ENCODE data around the gene COG6. TPM values are rescaled to one million over a fixed set of nuclear protein-coding genes. Genes with fewer than 3 reads are reported as not detected.
A peak's percentile ranks its signal among the peaks of the same experiment; 100 is the strongest.

COG6 gene
- total and polyA plus RNA-seq, 2 donors (not counting 1 experiment from before 2014, with no cell fraction given), result 28.9 to 44.8 TPM

- H3K36me3 ChIP-seq (ENCODE audit: control insufficient read depth, insufficient read depth, low read length), result no peaks in the 10 kb centered on the region
- no peaks in the 10 kb centered on the region for H3K9me3 ChIP-seq (ENCODE audit: control insufficient read depth, insufficient read depth, low read depth, low read length)
- H3K9ac ChIP-seq (ENCODE audit: insufficient read depth, low read length), result no peak overlapping the region
- no peaks in the 10 kb centered on the region for H4K20me1 ChIP-seq (ENCODE audit: control insufficient read depth, extremely low read depth, insufficient read depth, low read length)
- no peak for DNase-seq (ENCODE audit: low read depth in 2 of 2)
- H3K4me3 ChIP-seq (replicated peaks in 1 of 4; ENCODE audit: control extremely low read depth in 1 of 4, insufficient read depth in 1 of 4, low read depth in 3 of 4, low read length in 4 of 4), result no peak overlapping the region
- no peak overlapping the region for H3K27ac ChIP-seq (ENCODE audit: insufficient read depth, low read length)
- no peak overlapping the region for H3K4me2 ChIP-seq (ENCODE audit: extremely low read depth, insufficient read depth, low read length)
- H3K27me3 ChIP-seq (ENCODE audit: control insufficient read depth, insufficient read depth, low read length), result no peaks in the 10 kb centered on the region
- no peaks in the 10 kb centered on the region for H3K79me2 ChIP-seq (ENCODE audit: control insufficient read depth, insufficient read depth, low read length)
- H3K4me1 ChIP-seq (ENCODE audit: control insufficient read depth, extremely low read depth, insufficient read depth, low read length), result no peaks in the 10 kb centered on the region
- TF ChIP-seq CTCF (conservative IDR thresholded peaks at IDR 0.05 in 1 of 2, IDR thresholded peaks at IDR 0.05 in 1 of 2; ENCODE audit: low read depth in 1 of 2, low read length in 2 of 2), result no peak
- TF ChIP-seq EZH2 (IDR thresholded peaks at IDR 0.05; ENCODE audit: low read length, missing control alignments), result no peak
- H2AFZ ChIP-seq (ENCODE audit: low read length), result no peak overlapping the region
These were observed 130.6 kb downstream of the COG6 start for GRCh38 chr13:39786091-39786490.

GRCh38 chr13:39787086-39787487 is 131.6 kb downstream of the COG6 start:
- TF ChIP-seq EZH2 (IDR thresholded peaks at IDR 0.05; ENCODE audit: low read length, missing control alignments) (no peak), CTCF (conservative IDR thresholded peaks at IDR 0.05 in 1 of 2, IDR thresholded peaks at IDR 0.05 in 1 of 2; ENCODE audit: low read depth in 1 of 2, low read length in 2 of 2) (no peak)
- Histone ChIP-seq H4K20me1 (ENCODE audit: control insufficient read depth, extremely low read depth, insufficient read depth, low read length) (no peaks in the 10 kb centered on the region), H3K9me3 (ENCODE audit: control insufficient read depth, insufficient read depth, low read depth, low read length) (no peaks in the 10 kb centered on the region), H3K4me3 (replicated peaks in 1 of 4; ENCODE audit: control extremely low read depth in 1 of 4, insufficient read depth in 1 of 4, low read depth in 3 of 4, low read length in 4 of 4) (no peak overlapping the region), H3K79me2 (ENCODE audit: control insufficient read depth, insufficient read depth, low read length) (no peaks in the 10 kb centered on the region), H3K27me3 (ENCODE audit: control insufficient read depth, insufficient read depth, low read length) (no peaks in the 10 kb centered on the region), H3K27ac (ENCODE audit: insufficient read depth, low read length) (no peak overlapping the region), H3K36me3 (ENCODE audit: control insufficient read depth, insufficient read depth, low read length) (no peaks in the 10 kb centered on the region), H3K4me1 (ENCODE audit: control insufficient read depth, extremely low read depth, insufficient read depth, low read length) (no peaks in the 10 kb centered on the region), H2AFZ (ENCODE audit: low read length) (no peak overlapping the region), H3K4me2 (ENCODE audit: extremely low read depth, insufficient read depth, low read length) (no peak overlapping the region), H3K9ac (ENCODE audit: insufficient read depth, low read length) (no peak overlapping the region)
- peak in 1 of 2 donors; percentile 71 for DNase-seq (ENCODE audit: low read depth in 2 of 2)

GRCh38 chr13:39788102-39788501 is 132.6 kb downstream of the COG6 start:
- no peak for DNase-seq (ENCODE audit: low read depth in 2 of 2)
- H3K36me3 ChIP-seq (ENCODE audit: control insufficient read depth, insufficient read depth, low read length), result no peaks in the 10 kb centered on the region
- no peak overlapping the region for H3K27ac ChIP-seq (ENCODE audit: insufficient read depth, low read length)
- no peak overlapping the region for H3K9ac ChIP-seq (ENCODE audit: insufficient read depth, low read length)
- H3K79me2 ChIP-seq (ENCODE audit: control insufficient read depth, insufficient read depth, low read length), result no peaks in the 10 kb centered on the region
- TF ChIP-seq EZH2 (IDR thresholded peaks at IDR 0.05; ENCODE audit: low read length, missing control alignments) (no peak), CTCF (conservative IDR thresholded peaks at IDR 0.05 in 1 of 2, IDR thresholded peaks at IDR 0.05 in 1 of 2; ENCODE audit: low read depth in 1 of 2, low read length in 2 of 2) (no peak)
- no peaks in the 10 kb centered on the region for H3K4me1 ChIP-seq (ENCODE audit: control insufficient read depth, extremely low read depth, insufficient read depth, low read length)
- H3K9me3 ChIP-seq (ENCODE audit: control insufficient read depth, insufficient read depth, low read depth, low read length), result no peaks in the 10 kb centered on the region
- H3K4me3 ChIP-seq (replicated peaks in 1 of 4; ENCODE audit: control extremely low read depth in 1 of 4, insufficient read depth in 1 of 4, low read depth in 3 of 4, low read length in 4 of 4), result no peak overlapping the region
- H3K27me3 ChIP-seq (ENCODE audit: control insufficient read depth, insufficient read depth, low read length), result no peaks in the 10 kb centered on the region
- no peaks in the 10 kb centered on the region for H4K20me1 ChIP-seq (ENCODE audit: control insufficient read depth, extremely low read depth, insufficient read depth, low read length)
- H3K4me2 ChIP-seq (ENCODE audit: extremely low read depth, insufficient read depth, low read length), result no peak overlapping the region
- no peak overlapping the region for H2AFZ ChIP-seq (ENCODE audit: low read length)

Measured in fibroblast of lung (primary cell).